ENCODE data around the gene ZFAND2B. TPM values are rescaled to one million over a fixed set of nuclear protein-coding genes. Genes with fewer than 3 reads are reported as not detected.

The ZFAND2B gene
- total RNA-seq, 1 donor from 2014 or later: 25.9 TPM

Other genes starting within 250 kb of the ZFAND2B start
- under 0.01 and 0.17 TPM in 2 replicates for gene CDK5R2, start 247.1 kb upstream of the ZFAND2B start, total RNA-seq
- under 0.01 TPM in 1 of 2 replicates, not detected in the other for gene FEV, start 221.6 kb upstream of the ZFAND2B start, total RNA-seq
- gene CRYBA2, start 213.4 kb upstream of the ZFAND2B start, total RNA-seq: not detected in 2 replicates
- gene CFAP65, start 165.3 kb upstream of the ZFAND2B start, total RNA-seq: under 0.01 TPM in 1 of 2 replicates, not detected in the other
- under 0.01 TPM in 1 of 2 replicates, not detected in the other for gene IHH, start 145.9 kb upstream of the ZFAND2B start, total RNA-seq
- 21.1 and 28.3 TPM in 2 replicates for gene NHEJ1, start 46.0 kb upstream of the ZFAND2B start, total RNA-seq
- 1.2 and 2.0 TPM in 2 replicates for gene SLC23A3, start 36.8 kb upstream of the ZFAND2B start, total RNA-seq
- 22.5 and 35.6 TPM in 2 replicates for gene CNPPD1, start 29.9 kb upstream of the ZFAND2B start, total RNA-seq
- 82.5 and 128 TPM in 2 replicates for gene RETREG2, start 28.5 kb upstream of the ZFAND2B start, total RNA-seq
- 35.3 and 57.1 TPM in 2 replicates for gene ABCB6, start 12.2 kb downstream of the ZFAND2B start, total RNA-seq
- 34.9 and 49.1 TPM in 2 replicates for gene ATG9A, start 22.9 kb downstream of the ZFAND2B start, total RNA-seq
- gene ANKZF1, start 23.0 kb downstream of the ZFAND2B start, total RNA-seq: 25.3 and 30.3 TPM in 2 replicates
- gene GLB1L, start 38.7 kb downstream of the ZFAND2B start, total RNA-seq: 27.6 and 33.6 TPM in 2 replicates
- 33.9 and 51.2 TPM in 2 replicates for gene STK16, start 38.7 kb downstream of the ZFAND2B start, total RNA-seq
- 0.17 TPM in 1 of 2 replicates, not detected in the other for gene TUBA4B, start 46.5 kb downstream of the ZFAND2B start, total RNA-seq
- gene TUBA4A, start 47.1 kb downstream of the ZFAND2B start, total RNA-seq: 50.2 and 55.1 TPM in 2 replicates
- 49.0 and 136 TPM in 2 replicates for gene DNAJB2, start 72.6 kb downstream of the ZFAND2B start, total RNA-seq
- gene PTPRN, start 102.6 kb downstream of the ZFAND2B start, total RNA-seq: 3.6 and 23.8 TPM in 2 replicates
- gene RESP18, start 126.0 kb downstream of the ZFAND2B start, total RNA-seq: not detected in 2 replicates
- gene DNPEP, start 181.1 kb downstream of the ZFAND2B start, total RNA-seq: 90.3 and 157 TPM in 2 replicates
- 1.6 and 6.3 TPM in 2 replicates for gene DES, start 211.6 kb downstream of the ZFAND2B start, total RNA-seq
- 11.3 and 21.7 TPM in 2 replicates for gene SPEG, start 228.1 kb downstream of the ZFAND2B start, total RNA-seq